OCI-LY7 (cell line): ENCODE results near the gene PFKP.

Experiments used
- EZH2phosphoT487 ChIP-seq: fragments of 200-600 bp; sonication (generic); IDR thresholded peaks from 2 replicates; pipeline ENCODE4 v1.6.1; 2018; ENCODE audit warnings: low read depth, borderline replicate concordance, mild to moderate bottlenecking, mixed run types, antibody characterized with exemption, low read length, moderate library complexity, mixed read lengths
- TF ChIP-seq, protein P1 (sequence below): fragments of 200-600 bp; sonication (generic); conservative IDR thresholded peaks from 2 replicates; pipeline ENCODE4 v1.5.1; 2014; ENCODE audit warnings: mild to moderate bottlenecking, antibody characterized with exemption, low read length, moderate library complexity, mixed read lengths

DNA sequence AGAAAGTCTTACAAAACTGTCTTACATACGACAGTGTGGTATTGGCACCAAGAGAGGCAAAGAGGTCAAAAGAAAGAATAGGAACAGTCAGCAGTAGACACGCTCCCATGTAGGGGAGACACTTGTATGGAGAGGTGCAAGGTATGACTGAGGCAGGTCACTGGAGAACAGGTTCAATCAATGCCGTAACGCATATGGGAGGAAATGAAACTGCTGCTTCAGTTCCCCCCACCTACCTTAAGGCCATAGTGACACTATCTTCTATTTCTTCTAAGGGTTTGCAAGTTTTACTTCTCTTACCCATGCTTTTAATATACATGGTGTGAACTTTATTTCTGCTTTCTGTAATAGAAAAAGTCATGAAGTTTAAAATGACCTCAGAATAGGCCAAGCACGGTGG is 110.7 kb downstream of the PFKP start:
- TF ChIP-seq, protein P1, sequence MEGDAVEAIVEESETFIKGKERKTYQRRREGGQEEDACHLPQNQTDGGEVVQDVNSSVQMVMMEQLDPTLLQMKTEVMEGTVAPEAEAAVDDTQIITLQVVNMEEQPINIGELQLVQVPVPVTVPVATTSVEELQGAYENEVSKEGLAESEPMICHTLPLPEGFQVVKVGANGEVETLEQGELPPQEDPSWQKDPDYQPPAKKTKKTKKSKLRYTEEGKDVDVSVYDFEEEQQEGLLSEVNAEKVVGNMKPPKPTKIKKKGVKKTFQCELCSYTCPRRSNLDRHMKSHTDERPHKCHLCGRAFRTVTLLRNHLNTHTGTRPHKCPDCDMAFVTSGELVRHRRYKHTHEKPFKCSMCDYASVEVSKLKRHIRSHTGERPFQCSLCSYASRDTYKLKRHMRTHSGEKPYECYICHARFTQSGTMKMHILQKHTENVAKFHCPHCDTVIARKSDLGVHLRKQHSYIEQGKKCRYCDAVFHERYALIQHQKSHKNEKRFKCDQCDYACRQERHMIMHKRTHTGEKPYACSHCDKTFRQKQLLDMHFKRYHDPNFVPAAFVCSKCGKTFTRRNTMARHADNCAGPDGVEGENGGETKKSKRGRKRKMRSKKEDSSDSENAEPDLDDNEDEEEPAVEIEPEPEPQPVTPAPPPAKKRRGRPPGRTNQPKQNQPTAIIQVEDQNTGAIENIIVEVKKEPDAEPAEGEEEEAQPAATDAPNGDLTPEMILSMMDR: no peak
- TF ChIP-seq EZH2phosphoT487: no peak
